Measurements from ENCODE around the gene FOXP1. TPM values are rescaled to one million over a fixed set of nuclear protein-coding genes. Genes with fewer than 3 reads are reported as not detected.

Gene FOXP1
- total and polyA plus RNA-seq, 2 donors (not counting 1 experiment from before 2014, with no cell fraction given): 91.1 to 508 TPM

DNA sequence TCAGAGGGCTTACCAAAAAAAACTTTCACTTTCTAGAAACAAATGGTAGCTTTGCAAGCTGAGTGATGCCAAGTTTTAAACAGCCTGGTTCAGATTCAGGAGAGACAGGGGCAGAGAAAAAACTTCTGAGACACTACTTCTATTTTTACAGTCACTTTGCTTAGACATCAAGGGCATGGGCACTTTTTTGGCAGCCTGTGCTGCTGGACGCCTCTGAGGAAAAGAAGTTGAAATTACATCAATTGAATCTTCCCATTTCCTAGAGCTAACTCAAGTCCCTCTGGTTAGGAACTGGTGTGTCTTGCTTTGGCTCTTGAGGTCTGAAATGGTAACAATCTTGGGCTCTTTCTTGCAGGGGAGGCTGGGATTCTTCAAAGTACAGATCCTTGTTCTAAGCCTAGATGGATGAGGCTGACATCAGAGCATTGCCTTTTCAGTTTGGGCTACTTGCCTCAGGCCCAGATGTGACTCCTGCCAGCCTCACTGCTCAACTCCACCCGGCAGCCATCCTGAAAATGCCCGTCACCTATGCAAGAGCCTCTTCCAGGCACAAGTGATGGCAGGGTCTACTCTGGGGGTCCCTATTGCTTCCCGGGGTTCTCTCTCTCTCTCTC lies 357.5 kb downstream of the FOXP1 start:
- peak overlapping the region; percentile 91 for H3K4me3 Mint-ChIP-seq
- Histone ChIP-seq H2AFZ (ENCODE audit: insufficient read depth, low read depth, low read length, poor library complexity, severe bottlenecking) (peak overlapping the region; percentile 61), H3K4me1 (ENCODE audit: control insufficient read depth in 2 of 2, insufficient read depth in 2 of 2, low read length in 2 of 2) (peaks cover 32 to 34% of the 10 kb centered on the region in 2 donors), H3K27me3 (replicated peaks in 1 of 4; ENCODE audit: control extremely low read depth in 1 of 4, control insufficient read depth in 3 of 4, insufficient read depth in 4 of 4, low read length in 3 of 4) (no peaks in the 10 kb centered on the region), H3K9me3 (ENCODE audit: control extremely low read depth in 1 of 3, control insufficient read depth in 2 of 3, insufficient read depth in 1 of 3, low read length in 2 of 3) (peaks cover 0 to 8% (median 0%) of the 10 kb centered on the region in 3 donors), H3K4me3 (ENCODE audit: control extremely low read depth in 1 of 5, extremely low read depth in 1 of 5, insufficient read depth in 1 of 5, low read depth in 2 of 5, low read length in 4 of 5) (peak overlapping the region in 2 of 5 experiments; percentile 49 to 52), H4K20me1 (ENCODE audit: control insufficient read depth, insufficient read depth, low read length, poor library complexity, severe bottlenecking) (peaks cover 32% of the 10 kb centered on the region), H3K9ac (ENCODE audit: low read length) (peak overlapping the region; percentile 50), H3K4me2 (replicated peaks; ENCODE audit: low read depth, low read length, poor library complexity, severe bottlenecking) (peak overlapping the region; percentile 68), H3K27ac (ENCODE audit: low read length in 2 of 2) (peak overlapping the region in 1 of 2 donors; percentile 93), H3K36me3 (replicated peaks in 1 of 2; ENCODE audit: control extremely low read depth in 1 of 2, control insufficient read depth in 1 of 2, extremely low read depth in 1 of 2, insufficient read depth in 2 of 2, low read length in 1 of 2) (peaks cover 0 to 4% of the 10 kb centered on the region in 2 experiments), H3K79me2 (ENCODE audit: control insufficient read depth, insufficient read depth, low read length) (peaks cover 100% of the 10 kb centered on the region)
- H3K27me3 Mint-ChIP-seq: no peaks in the 10 kb centered on the region
- H3K27ac Mint-ChIP-seq: peak overlapping the region; percentile 90
- intact Hi-C loops (cut with micrococcal nuclease): loop anchor here (2.0 to 10.0 kb wide), 4 partner anchors 95 to 359 kb away; partner anchors contain the start of gene FOXP1
- no peak for DNase-seq
- CTCF ChIA-PET: interaction anchor here (0.9 to 1.0 kb wide), 2 partner anchors 17 to 96 kb away, joined by 3 read pairs; no protein-coding TSS in a partner anchor
- POLR2A ChIA-PET: interaction anchor here (0.7 kb wide), 1 partner anchor 132 kb away, joined by 3 read pairs; no protein-coding TSS in a partner anchor
- peaks cover 62% of the 10 kb centered on the region for H3K4me1 Mint-ChIP-seq
- 89% methylated on average over 4 of the region's 4 CpGs for whole genome bisulfite sequencing (ENCODE audit: insufficient coverage)
- peak; percentile 11 for ATAC-seq (ENCODE audit: low read depth)
- no peak for TF ChIP-seq EZH2 (IDR thresholded peaks at IDR 0.05; ENCODE audit: borderline replicate concordance, insufficient read depth, low read depth, low read length, poor library complexity, severe bottlenecking)
- H3K9me3 Mint-ChIP-seq (ENCODE audit: insufficient read depth): no peaks in the 10 kb centered on the region

DNA sequence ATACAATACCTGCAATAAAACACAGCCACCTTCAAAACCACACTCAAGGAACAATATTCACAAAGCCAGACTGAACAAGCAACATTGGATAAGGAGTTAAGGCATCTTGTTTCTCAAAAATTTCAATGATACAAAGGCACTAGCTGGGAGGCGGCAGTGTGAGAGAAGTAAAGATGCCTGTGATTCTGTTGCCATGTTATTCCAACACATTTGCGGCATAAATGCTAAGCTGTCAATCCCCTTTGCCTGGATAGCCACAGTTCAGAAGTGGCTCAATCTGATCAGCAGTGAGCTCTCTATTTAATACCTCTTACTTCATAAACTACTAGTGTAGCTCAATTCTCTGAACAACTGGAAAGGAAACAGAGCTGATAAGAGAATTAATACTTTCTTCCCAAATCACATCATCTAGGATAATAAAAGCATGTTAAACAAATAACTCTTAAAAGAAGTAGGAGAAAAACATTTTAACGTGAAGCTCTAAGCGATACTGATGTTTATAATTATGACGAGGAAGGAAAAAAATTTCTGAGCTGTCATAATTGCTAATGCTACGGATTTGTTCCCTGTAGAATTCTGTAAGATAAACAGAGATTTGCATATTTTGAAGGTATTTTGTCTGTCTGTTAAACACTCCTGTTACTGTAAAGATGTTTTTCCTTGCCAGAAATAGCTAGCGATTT lies 358.4 kb downstream of the FOXP1 start:
- H3K27ac Mint-ChIP-seq: peak overlapping the region; percentile 90
- no peak overlapping the region for H2AFZ ChIP-seq (ENCODE audit: insufficient read depth, low read depth, low read length, poor library complexity, severe bottlenecking)
- TF ChIP-seq, protein P1, sequence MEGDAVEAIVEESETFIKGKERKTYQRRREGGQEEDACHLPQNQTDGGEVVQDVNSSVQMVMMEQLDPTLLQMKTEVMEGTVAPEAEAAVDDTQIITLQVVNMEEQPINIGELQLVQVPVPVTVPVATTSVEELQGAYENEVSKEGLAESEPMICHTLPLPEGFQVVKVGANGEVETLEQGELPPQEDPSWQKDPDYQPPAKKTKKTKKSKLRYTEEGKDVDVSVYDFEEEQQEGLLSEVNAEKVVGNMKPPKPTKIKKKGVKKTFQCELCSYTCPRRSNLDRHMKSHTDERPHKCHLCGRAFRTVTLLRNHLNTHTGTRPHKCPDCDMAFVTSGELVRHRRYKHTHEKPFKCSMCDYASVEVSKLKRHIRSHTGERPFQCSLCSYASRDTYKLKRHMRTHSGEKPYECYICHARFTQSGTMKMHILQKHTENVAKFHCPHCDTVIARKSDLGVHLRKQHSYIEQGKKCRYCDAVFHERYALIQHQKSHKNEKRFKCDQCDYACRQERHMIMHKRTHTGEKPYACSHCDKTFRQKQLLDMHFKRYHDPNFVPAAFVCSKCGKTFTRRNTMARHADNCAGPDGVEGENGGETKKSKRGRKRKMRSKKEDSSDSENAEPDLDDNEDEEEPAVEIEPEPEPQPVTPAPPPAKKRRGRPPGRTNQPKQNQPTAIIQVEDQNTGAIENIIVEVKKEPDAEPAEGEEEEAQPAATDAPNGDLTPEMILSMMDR (IDR thresholded peaks at IDR 0.05): no peak
- no peak for TF ChIP-seq EZH2 (IDR thresholded peaks at IDR 0.05; ENCODE audit: borderline replicate concordance, insufficient read depth, low read depth, low read length, poor library complexity, severe bottlenecking)
- ATAC-seq (ENCODE audit: low read depth): no peak
- H3K27me3 Mint-ChIP-seq: no peaks in the 10 kb centered on the region
- H3K4me1 Mint-ChIP-seq: peaks cover 62% of the 10 kb centered on the region
- peaks cover 0 to 11% (median 0%) of the 10 kb centered on the region in 3 donors for H3K9me3 ChIP-seq (ENCODE audit: control extremely low read depth in 1 of 3, control insufficient read depth in 2 of 3, insufficient read depth in 1 of 3, low read length in 2 of 3)
- no peaks in the 10 kb centered on the region for H3K9me3 Mint-ChIP-seq (ENCODE audit: insufficient read depth)
- H3K36me3 ChIP-seq (replicated peaks in 1 of 2; ENCODE audit: control extremely low read depth in 1 of 2, control insufficient read depth in 1 of 2, extremely low read depth in 1 of 2, insufficient read depth in 2 of 2, low read length in 1 of 2): peaks cover 0 to 7% of the 10 kb centered on the region in 2 experiments
- ChIA-PET CTCF (interaction anchor here (0.9 to 1.0 kb wide), 4 partner anchors 13 to 181 kb away, joined by 3 to 4 read pairs (median 3); no protein-coding TSS in a partner anchor), POLR2A (interaction anchor here (0.6 kb wide), 1 partner anchor 121 kb away, joined by 3 read pairs; no protein-coding TSS in a partner anchor)
- 100% methylated on average over 5 of the region's 7 CpGs for WGBS (ENCODE audit: insufficient coverage)
- peaks cover 100% of the 10 kb centered on the region for H3K79me2 ChIP-seq (ENCODE audit: control insufficient read depth, insufficient read depth, low read length)
- no peaks in the 10 kb centered on the region for H3K27me3 ChIP-seq (replicated peaks in 1 of 4; ENCODE audit: control extremely low read depth in 1 of 4, control insufficient read depth in 3 of 4, insufficient read depth in 4 of 4, low read length in 3 of 4)
- H3K4me3 Mint-ChIP-seq: peak overlapping the region; percentile 91
- peaks cover 28% of the 10 kb centered on the region for H4K20me1 ChIP-seq (ENCODE audit: control insufficient read depth, insufficient read depth, low read length, poor library complexity, severe bottlenecking)
- H3K4me3 ChIP-seq (ENCODE audit: control extremely low read depth in 1 of 5, extremely low read depth in 1 of 5, insufficient read depth in 1 of 5, low read depth in 2 of 5, low read length in 4 of 5): no peak overlapping the region
- H3K27ac ChIP-seq (ENCODE audit: low read length in 2 of 2): peak overlapping the region in 1 of 2 donors; percentile 93
- H3K4me1 ChIP-seq (ENCODE audit: control insufficient read depth in 2 of 2, insufficient read depth in 2 of 2, low read length in 2 of 2): peaks cover 32 to 34% of the 10 kb centered on the region in 2 donors
- intact Hi-C loops (cut with micrococcal nuclease): loop anchor here (5.0 to 10.0 kb wide), 2 partner anchors 133 to 360 kb away; partner anchors contain the start of gene FOXP1
- H3K4me2 ChIP-seq (replicated peaks; ENCODE audit: low read depth, low read length, poor library complexity, severe bottlenecking): no peak overlapping the region
- DNase-seq: no peak
- H3K9ac ChIP-seq (ENCODE audit: low read length): no peak overlapping the region

Data from B cell (primary cell).